Gastroesophageal sphincter (tissue), 4 donors: ENCODE results near the gene THAP4. TPM values are rescaled to one million over a fixed set of nuclear protein-coding genes. Genes with fewer than 3 reads are reported as not detected.

Source experiments
- ATAC-seq: fragments of 150-250 bp; one replicate; pipeline ENCODE4 v1.9.1; 2016; ENCODE audit warnings: mild to moderate bottlenecking, moderate library complexity
- H3K27ac ChIP-seq, 4 donors: fragments of 200-600 bp; sonication (generic) in 3 of 4; 1 replicate in 3 of 4; 2 replicates in 1 of 4; pipeline ENCODE4 v1.5.1; 2016 to 2019
- H3K27me3 ChIP-seq: fragments of 200-600 bp; sonication (generic); one replicate; pipeline ENCODE4 v1.5.1; 2019
- H3K36me3 ChIP-seq, 2 donors: fragments of 200-600 bp; sonication (generic); one replicate each; pipeline ENCODE4 v1.5.1; 2019; ENCODE audit warnings: control low read depth in 1 of 2
- H3K4me1 ChIP-seq, 3 donors: fragments of 200-600 bp; sonication (generic); 1 replicate in 2 of 3; 2 replicates in 1 of 3; pipeline ENCODE4 v1.5.1; 2016 to 2019; ENCODE audit warnings: control low read depth in 2 of 3
- H3K4me3 ChIP-seq, 2 donors: fragments of 200-600 bp; sonication (generic); one replicate each; pipeline ENCODE4 v1.5.1; 2019; ENCODE audit warnings: mild to moderate bottlenecking in 1 of 2, moderate library complexity in 1 of 2
- H3K9me3 ChIP-seq, 3 donors: fragments of 200-600 bp; sonication (generic); one replicate each; pipeline ENCODE4 v1.5.1; 2017 to 2019; ENCODE audit warnings: control low read depth in 2 of 3
- CTCF ChIP-seq, 4 experiments: fragments of 200-600 bp in 2 of 4; fragments of 450-650 bp in 2 of 4; sonication (generic) in 1 of 4; IDR thresholded peaks; one replicate each; pipeline ENCODE4 v1.5.1; 2017 to 2019; ENCODE audit warnings: antibody characterized with exemption in 4 of 4, mild to moderate bottlenecking in 2 of 4, moderate library complexity in 2 of 4
- EP300 ChIP-seq: sonication (generic); formaldehyde crosslinking; IDR thresholded peaks from one replicate; pipeline ENCODE4 v1.6.1; 2017; ENCODE audit warnings: antibody characterized with exemption, mild to moderate bottlenecking
- POLR2A ChIP-seq, 2 donors: fragments of 450-650 bp; IDR thresholded peaks; one replicate each; pipeline ENCODE4 v1.6.1; 2017; ENCODE audit warnings: antibody characterized with exemption in 2 of 2, mild to moderate bottlenecking in 2 of 2, moderate library complexity in 1 of 2
- POLR2AphosphoS5 ChIP-seq: sonication (generic); formaldehyde crosslinking; IDR thresholded peaks from one replicate; pipeline ENCODE4 v1.6.1; 2017; ENCODE audit warnings: antibody characterized with exemption
- WGBS, 2 donors: methylation state at CpG; one replicate each; pipeline ENCODE4 v1.1.5; 2018; ENCODE audit warnings: low coverage in 1 of 2; 5-methylcytosine and 5-hydroxymethylcytosine counted together
- total RNA-seq, 4 donors: library from RNA; depleted of rRNA; stranded (reverse); fragments of >200 nt; gene quantifications; one replicate each; pipeline ENCODE4 v1.1.0, GENCODE V29; 2016

The THAP4 gene
- total RNA-seq, 4 donors from 2014 or later: 36.0 to 68.4 (median 43.0) TPM

- no peak for TF ChIP-seq CTCF (IDR thresholded peaks at IDR 0.05)
- TF ChIP-seq POLR2AphosphoS5: no peak
- TF ChIP-seq EP300: no peak
- no peak for TF ChIP-seq POLR2A (IDR thresholded peaks at IDR 0.05)
- Histone ChIP-seq H3K9me3 (no peaks in the 10 kb centered on the region), H3K4me1 (peaks cover 0 to 24% (median 0%) of the 10 kb centered on the region in 3 donors), H3K27me3 (no peaks in the 10 kb centered on the region), H3K27ac (no peak overlapping the region), H3K36me3 (peaks cover 0 to 69% of the 10 kb centered on the region in 2 donors), H3K4me3 (no peak overlapping the region)
- WGBS, 2 donors: 88% methylated on average over 1 of the region's 9 CpGs; no CpG with 5 or more reads in 1 of the 2 donors
- no peak for ATAC-seq
Measured at GRCh38 chr2:241652722-241653121, 15.8 kb upstream of the THAP4 start.

- H3K27ac ChIP-seq: no peak overlapping the region
- peaks cover 0 to 29% (median 0%) of the 10 kb centered on the region in 3 donors for H3K4me1 ChIP-seq
- no peaks in the 10 kb centered on the region for H3K27me3 ChIP-seq
- TF ChIP-seq CTCF (IDR thresholded peaks at IDR 0.05) (no peak), EP300 (no peak), POLR2A (IDR thresholded peaks at IDR 0.05) (no peak), POLR2AphosphoS5 (no peak)
- no peak overlapping the region for H3K4me3 ChIP-seq
- peaks cover 0 to 63% of the 10 kb centered on the region in 2 donors for H3K36me3 ChIP-seq
- no peaks in the 10 kb centered on the region for H3K9me3 ChIP-seq
- no peak for ATAC-seq
- 91 to 100% methylated on average over 2 to 7 of the region's 9 CpGs for WGBS, 2 donors
Measured at GRCh38 chr2:241652142-241652541, 15.2 kb upstream of the THAP4 start.

GRCh38 chr2:241649927-241650326 is 13.0 kb upstream of the THAP4 start:
- 86% methylated on average over 1 of the region's 6 CpGs; no CpG with 5 or more reads in 1 of the 2 donors for WGBS, 2 donors

GRCh38 chr2:241649404-241649803 is 12.4 kb upstream of the THAP4 start:
- no peak overlapping the region for H3K27ac ChIP-seq
- ATAC-seq: no peak
- no peak for TF ChIP-seq POLR2A (IDR thresholded peaks at IDR 0.05)
- peaks cover 2 to 51% (median 9%) of the 10 kb centered on the region in 3 donors for H3K4me1 ChIP-seq
- peaks cover 0 to 36% of the 10 kb centered on the region in 2 donors for H3K36me3 ChIP-seq
- WGBS, 2 donors: 60 to 90% methylated on average over 2 to 4 of the region's 4 CpGs
- no peaks in the 10 kb centered on the region for H3K27me3 ChIP-seq
- no peaks in the 10 kb centered on the region for H3K9me3 ChIP-seq
- no peak overlapping the region for H3K4me3 ChIP-seq

More at GRCh38 chr2:241649927-241650326, 13.0 kb upstream of the THAP4 start:
- peaks cover 0 to 41% of the 10 kb centered on the region in 2 donors for H3K36me3 ChIP-seq
- no peaks in the 10 kb centered on the region for H3K27me3 ChIP-seq
- peaks cover 2 to 51% (median 9%) of the 10 kb centered on the region in 3 donors for H3K4me1 ChIP-seq
- ATAC-seq: no peak
- no peak overlapping the region for H3K27ac ChIP-seq
- H3K4me3 ChIP-seq: no peak overlapping the region
- H3K9me3 ChIP-seq: no peaks in the 10 kb centered on the region
- no peak for TF ChIP-seq POLR2A (IDR thresholded peaks at IDR 0.05)
- no peak for TF ChIP-seq POLR2AphosphoS5
- no peak for TF ChIP-seq EP300
- no peak for TF ChIP-seq CTCF (IDR thresholded peaks at IDR 0.05)

GRCh38 chr2:241648453-241648852 is 11.5 kb upstream of the THAP4 start:
- H3K27ac ChIP-seq: no peak overlapping the region
- H3K9me3 ChIP-seq: no peaks in the 10 kb centered on the region
- H3K4me1 ChIP-seq: peaks cover 2 to 51% (median 9%) of the 10 kb centered on the region in 3 donors
- TF ChIP-seq EP300 (no peak), POLR2AphosphoS5 (no peak), POLR2A (IDR thresholded peaks at IDR 0.05) (no peak), CTCF (IDR thresholded peaks at IDR 0.05) (no peak)
- peaks cover 0 to 27% of the 10 kb centered on the region in 2 donors for H3K36me3 ChIP-seq
- no peak for ATAC-seq
- no peaks in the 10 kb centered on the region for H3K27me3 ChIP-seq
- H3K4me3 ChIP-seq: no peak overlapping the region
- WGBS, 2 donors: 73 to 81% methylated on average over 5 of the region's 6 CpGs
